Endothelial cell of umbilical vein (primary cell): Measurements from ENCODE around the gene BHMT. TPM values are rescaled to one million over a fixed set of nuclear protein-coding genes. Genes with fewer than 3 reads are reported as not detected.

Experiments used
- BruUV-seq: library from RNA; stranded (reverse); fragments of 400-500 nt; replicated peaks from 2 replicates; lab custom pipeline; 2021; lab: Mats Ljungman, UMichigan
- CTCF ChIA-PET: fragments of 300-600, 350-600 bp; sonication (Branson Sonifier 250); formaldehyde crosslinking; loops from one replicate; lab custom pipeline; 2021; ENCODE audit warnings: antibody characterized with exemption, inconsistent platforms; lab: Charles Lee
- POLR2A ChIA-PET: fragments of 300-600, 350-600 bp; sonication (Branson Sonifier 250); formaldehyde crosslinking; loops from one replicate; lab custom pipeline; 2021; ENCODE audit warnings: antibody characterized with exemption, inconsistent platforms; lab: Charles Lee
- DNase-seq: peaks from one replicate; pipeline ENCODE4 v3.0.0-alpha.2; 2011; ENCODE audit warnings: low read depth, low spot score
- FAIRE-seq: peaks from 2 replicates; lab custom pipeline; 2011; peaks lifted over from hg19 to GRCh38; lab: Jason Lieb, UNC
- H2AFZ ChIP-seq: 2 replicates; pipeline ENCODE4 v1.6.0; 2012; ENCODE audit warnings: low read depth, low read length, control low read depth, inconsistent platforms
- H3K27ac ChIP-seq: 2 replicates; pipeline ENCODE4 v1.5.1; 2011; ENCODE audit warnings: low read depth, mild to moderate bottlenecking, control low read depth, low read length, moderate library complexity; ENCODE audit not compliant: insufficient read depth
- H3K27me3 ChIP-seq, 2 experiments: 2 replicates each; pipeline versions ENCODE4 v1.6.0 to v1.6.1; 2011; ENCODE audit warnings: low read length in 2 of 2, mixed read lengths in 1 of 2; ENCODE audit not compliant: control insufficient read depth in 2 of 2, insufficient read depth in 2 of 2
- H3K36me3 ChIP-seq, 2 experiments: 2 replicates in 1 of 2; 3 replicates in 1 of 2; pipeline ENCODE4 v1.5.1; 2011; ENCODE audit warnings: low read length in 2 of 2, mild to moderate bottlenecking in 1 of 2, moderate library complexity in 1 of 2; ENCODE audit not compliant: control insufficient read depth in 2 of 2, insufficient read depth in 2 of 2; ENCODE audit errors: extremely low read depth in 1 of 2
- H3K4me1 ChIP-seq: 3 replicates; pipeline ENCODE4 v1.5.1; 2011; ENCODE audit warnings: mild to moderate bottlenecking, low read length; ENCODE audit not compliant: control insufficient read depth, insufficient read depth; ENCODE audit errors: extremely low read depth
- H3K4me2 ChIP-seq: 2 replicates; pipeline ENCODE4 v1.6.1; 2011; ENCODE audit warnings: low read length, control low read depth, mixed read lengths; ENCODE audit not compliant: insufficient read depth
- H3K4me3 ChIP-seq, 3 experiments: fragments of 200-600 bp in 1 of 3; sonication (generic), shearing (Covaris generic) in 1 of 3; replicated peaks in 1 of 3; 2 replicates each; pipeline ENCODE4 v1.5.1; 2011 to 2016; ENCODE audit warnings: control low read depth in 3 of 3, low read length in 3 of 3, mild to moderate bottlenecking in 2 of 3, inconsistent platforms in 1 of 3, low read depth in 1 of 3, moderate library complexity in 1 of 3; ENCODE audit not compliant: insufficient read depth in 1 of 3
- H3K79me2 ChIP-seq: 2 replicates; pipeline ENCODE4 v1.6.0; 2012; ENCODE audit warnings: low read length, inconsistent platforms; ENCODE audit not compliant: control insufficient read depth, insufficient read depth
- H3K9ac ChIP-seq: replicated peaks from 2 replicates; pipeline ENCODE3; 2011; ENCODE audit warnings: low read length, control low read depth; ENCODE audit not compliant: insufficient read depth; ENCODE audit errors: extremely low read depth
- H3K9me1 ChIP-seq: replicated peaks from 3 replicates; pipeline ENCODE4 v1.6.0; 2011; ENCODE audit warnings: mild to moderate bottlenecking, low read length; ENCODE audit not compliant: control insufficient read depth, insufficient read depth; ENCODE audit errors: extremely low read depth
- H3K9me3 ChIP-seq: replicated peaks from 2 replicates; pipeline ENCODE4 v1.5.1; 2012; ENCODE audit warnings: low read length, inconsistent platforms; ENCODE audit not compliant: control insufficient read depth, insufficient read depth
- H4K20me1 ChIP-seq: replicated peaks from 2 replicates; pipeline ENCODE3; 2011; ENCODE audit warnings: mild to moderate bottlenecking, low read length; ENCODE audit not compliant: control insufficient read depth, insufficient read depth; ENCODE audit errors: extremely low read depth
- CTCF ChIP-seq, 2 donors: IDR thresholded peaks; 1 replicate in 1 of 2; 2 replicates in 1 of 2; pipeline ENCODE4 v1.5.1; 2011; ENCODE audit warnings: low read length in 2 of 2, mild to moderate bottlenecking in 2 of 2, moderate library complexity in 2 of 2, control low read depth in 1 of 2, inconsistent platforms in 1 of 2, low read depth in 1 of 2; ENCODE audit not compliant: insufficient read depth in 1 of 2; ENCODE audit errors: extremely low read depth in 1 of 2
- EZH2 ChIP-seq: IDR thresholded peaks from 2 replicates; pipeline ENCODE4 v1.6.1; 2012; ENCODE audit warnings: borderline replicate concordance, low read depth, mild to moderate bottlenecking, moderate library complexity, low read length, inconsistent platforms; ENCODE audit not compliant: severe bottlenecking
- FOS ChIP-seq: IDR thresholded peaks from 2 replicates; pipeline ENCODE4 v1.6.1; 2011; ENCODE audit warnings: mild to moderate bottlenecking, low read length, moderate library complexity, borderline replicate concordance; ENCODE audit not compliant: insufficient read depth
- GATA2 ChIP-seq: IDR thresholded peaks from 2 replicates; pipeline ENCODE4 v1.7.0; 2011; ENCODE audit warnings: low read depth, mild to moderate bottlenecking, moderate library complexity, mixed read lengths, low read length; ENCODE audit not compliant: insufficient read length, insufficient read depth
- JUN ChIP-seq: IDR thresholded peaks from 2 replicates; pipeline ENCODE4 v1.6.1; 2011; ENCODE audit warnings: borderline replicate concordance, low read depth; ENCODE audit not compliant: insufficient read length, insufficient read depth
- MAX ChIP-seq: IDR thresholded peaks from 2 replicates; pipeline ENCODE4 v1.6.1; 2011; ENCODE audit not compliant: insufficient read depth, insufficient read length
- MYC ChIP-seq: IDR thresholded peaks from one replicate; pipeline ENCODE4 v1.6.1; 2011; ENCODE audit warnings: mild to moderate bottlenecking, low read depth, low read length
- POLR2A ChIP-seq: IDR thresholded peaks from 2 replicates; pipeline ENCODE4 v1.6.1; 2012; ENCODE audit warnings: low read depth, mild to moderate bottlenecking, control low read depth, low read length
- POLR2AphosphoS5 ChIP-seq: IDR thresholded peaks from 2 replicates; pipeline ENCODE4 v1.6.1; 2012; ENCODE audit warnings: low read depth, mild to moderate bottlenecking, control low read depth, low read length, moderate library complexity; ENCODE audit not compliant: insufficient read depth
- dilution Hi-C: fragments of 300-500 bp; cut with MboI; formaldehyde crosslinking; loops from one replicate; pipeline ENCODE4 v1.15.0; 2019; ENCODE audit warnings: low sequenced_read_pairs; ENCODE audit not compliant: extremely low pct_ligation_motif_present
- intact Hi-C: fragments of 100-400 bp; cut with micrococcal nuclease; formaldehyde crosslinking; loops from one replicate; pipeline ENCODE4 v1.10.0; 2022
- polyA plus RNA-seq, 4 experiments: library from polyadenylated mRNA; depleted of rRNA in 3 of 4; stranded (reverse) in 3 of 4; unstranded in 1 of 4; fragments of >200 nt; gene quantifications; 2 replicates each; pipeline versions ENCODE4 v1.2.1 to v1.2.3, GENCODE V29; 2011 to 2012; ENCODE audit warnings: missing spikeins in 1 of 4
- total RNA-seq: library from RNA; stranded (reverse); gene quantifications from 2 replicates; pipeline ENCODE4 v1.2.3, GENCODE V29; 2021

BHMT gene
- total and polyA plus RNA-seq, 2 donors (not counting 3 experiments of a cell fraction or from before 2014, with no cell fraction given), result not detected

GRCh38 chr5:79108792-79109191 is 2.8 kb upstream of the BHMT start:
- DNase-seq (no peak), FAIRE-seq (no peak)
- no peak overlapping the region for H3K9ac ChIP-seq
- no peaks in the 10 kb centered on the region for H3K36me3 ChIP-seq
- H2AFZ ChIP-seq, result no peak overlapping the region
- BruUV-seq, result no TSS peak
- ChIA-PET POLR2A (no interaction called here), CTCF (interaction anchor here (1.2 to 3.2 kb wide), 2 partner anchors 84 to 88 kb away, joined by 3 to 18 read pairs; no protein-coding TSS in a partner anchor)
- H3K9me1 ChIP-seq, result no peaks in the 10 kb centered on the region
- no peaks in the 10 kb centered on the region for H3K79me2 ChIP-seq
- no peaks in the 10 kb centered on the region for H4K20me1 ChIP-seq
- no peaks in the 10 kb centered on the region for H3K9me3 ChIP-seq
- H3K27me3 ChIP-seq, result peaks cover 23 to 38% of the 10 kb centered on the region in 2 experiments
- intact Hi-C loops, result no loop called here
- dilution Hi-C loops, result no loop called here
- no peak overlapping the region for H3K27ac ChIP-seq
- no peak overlapping the region for H3K4me2 ChIP-seq
- no peaks in the 10 kb centered on the region for H3K4me1 ChIP-seq
- no peak for TF ChIP-seq POLR2A
- TF ChIP-seq EZH2, result no peak
- TF ChIP-seq GATA2, result no peak
- TF ChIP-seq MYC, result no peak
- TF ChIP-seq FOS, result no peak
- TF ChIP-seq MAX, result no peak
- no peak for TF ChIP-seq JUN
- TF ChIP-seq POLR2AphosphoS5, result no peak
- TF ChIP-seq CTCF (IDR thresholded peaks at IDR 0.05; ENCODE audit: extremely low read depth in 1 of 2, insufficient read depth in 1 of 2, low read depth in 1 of 2, low read length in 2 of 2), result no peak
- H3K4me3 ChIP-seq, result no peak overlapping the region
